HEK293 (cell line): ENCODE results near the gene S1PR5.

Experiments
- CTCF ChIP-seq: fragments of 450-650 bp; formaldehyde crosslinking; IDR thresholded peaks from 2 replicates; pipeline ENCODE4 v1.5.1; 2016; ENCODE audit warnings: missing biosample characterization, missing genetic modification characterization
- HIC1 ChIP-seq: fragments of 450-650 bp; formaldehyde crosslinking; IDR thresholded peaks from 2 replicates; pipeline ENCODE4 v1.5.1; 2016; ENCODE audit warnings: missing biosample characterization, missing genetic modification characterization
- PBX3 ChIP-seq: sonication (generic); formaldehyde crosslinking; IDR thresholded peaks from 2 replicates; pipeline ENCODE4 v1.8.1; 2022; ENCODE audit warnings: mild to moderate bottlenecking, moderate library complexity, missing genetic modification reagents
- ZBTB20 ChIP-seq: fragments of 450-650 bp; formaldehyde crosslinking; IDR thresholded peaks from 2 replicates; pipeline ENCODE4 v1.5.1; 2016; ENCODE audit warnings: missing biosample characterization, missing genetic modification characterization
- ZBTB7A ChIP-seq: fragments of 450-650 bp; formaldehyde crosslinking; IDR thresholded peaks from 2 replicates; pipeline ENCODE4 v1.5.1; 2016; ENCODE audit warnings: low read depth, missing biosample characterization, missing genetic modification characterization
- ZFHX2 ChIP-seq: fragments of 450-650 bp; formaldehyde crosslinking; conservative IDR thresholded peaks from 2 replicates; pipeline ENCODE4 v1.5.1; 2016; ENCODE audit warnings: missing biosample characterization, missing genetic modification characterization
- ZIC2 ChIP-seq: fragments of 450-650 bp; formaldehyde crosslinking; IDR thresholded peaks from 2 replicates; pipeline ENCODE4 v1.5.1; 2016; ENCODE audit warnings: missing biosample characterization, missing genetic modification characterization
- ZNF114 ChIP-seq: fragments of 450-650 bp; formaldehyde crosslinking; IDR thresholded peaks from 2 replicates; pipeline ENCODE4 v1.5.0; 2017; ENCODE audit warnings: missing biosample characterization, missing genetic modification characterization
- ZNF138 ChIP-seq: fragments of 450-650 bp; formaldehyde crosslinking; IDR thresholded peaks from 2 replicates; pipeline ENCODE4 v1.5.1; 2016; ENCODE audit warnings: missing biosample characterization, missing genetic modification characterization, borderline replicate concordance
- ZNF19 ChIP-seq: fragments of 450-650 bp; formaldehyde crosslinking; IDR thresholded peaks from 2 replicates; pipeline ENCODE4; 2016; ENCODE audit warnings: missing biosample characterization, missing genetic modification characterization, low read depth
- ZNF2 ChIP-seq: fragments of 450-650 bp; formaldehyde crosslinking; IDR thresholded peaks from 2 replicates; pipeline ENCODE4 v1.5.1; 2016; ENCODE audit warnings: missing biosample characterization, missing genetic modification characterization
- ZNF266 ChIP-seq: fragments of 450-650 bp; formaldehyde crosslinking; IDR thresholded peaks from 2 replicates; pipeline ENCODE4 v1.5.1; 2016; ENCODE audit warnings: missing biosample characterization, missing genetic modification characterization, low read depth
- ZNF362 ChIP-seq: fragments of 450-650 bp; formaldehyde crosslinking; IDR thresholded peaks from 2 replicates; pipeline ENCODE4 v1.5.1; 2016; ENCODE audit warnings: missing biosample characterization, missing genetic modification characterization
- ZNF48 ChIP-seq: fragments of 450-650 bp; formaldehyde crosslinking; IDR thresholded peaks from 2 replicates; pipeline ENCODE4 v1.5.1; 2016; ENCODE audit warnings: missing biosample characterization, missing genetic modification characterization
- ZNF560 ChIP-seq: fragments of 450-650 bp; formaldehyde crosslinking; IDR thresholded peaks from 2 replicates; pipeline ENCODE4 v1.5.1; 2017; ENCODE audit warnings: missing biosample characterization, missing genetic modification characterization, borderline replicate concordance
- ZNF561 ChIP-seq: fragments of 450-650 bp; IDR thresholded peaks from 2 replicates; pipeline ENCODE4 v1.5.1; 2018; ENCODE audit warnings: missing biosample characterization, missing genetic modification characterization, borderline replicate concordance
- ZNF707 ChIP-seq: fragments of 450-650 bp; formaldehyde crosslinking; IDR thresholded peaks from 2 replicates; pipeline ENCODE4 v1.5.1; 2016; ENCODE audit warnings: missing biosample characterization, missing genetic modification characterization
- ZNF837 ChIP-seq: fragments of 450-650 bp; formaldehyde crosslinking; IDR thresholded peaks from 2 replicates; pipeline ENCODE4 v1.5.1; 2016; ENCODE audit warnings: missing biosample characterization, missing genetic modification characterization
- TF ChIP-seq, protein P1 (sequence below): fragments of 450-650 bp; formaldehyde crosslinking; IDR thresholded peaks from 2 replicates; pipeline ENCODE4 v1.5.1; 2016; ENCODE audit warnings: missing biosample characterization, missing genetic modification characterization

The S1PR5 gene

GRCh38 chr19:10503002-10503789 lies 14.1 kb downstream of the S1PR5 start, which contains the start of gene KEAP1 (continued):
- TF ChIP-seq HIC1 (tag by site-specific recombination) (peak; percentile 45; the same call in 1 of the 2 replicates), ZNF560 (no peak), ZIC2 (tag by site-specific recombination) (peak; percentile 65), CTCF (tag by site-specific recombination) (no peak), ZBTB7A (tag by site-specific recombination) (no peak), ZNF2 (tag by site-specific recombination) (peak; percentile 39; the same call in 1 of the 2 replicates), ZNF837 (tag by site-specific recombination) (no peak), ZBTB20 (peak; percentile 55; the same call in 1 of the 2 replicates), ZFHX2 (peak; percentile 3; the same call in 1 of the 2 replicates), ZNF114 (tag by site-specific recombination) (no peak), ZNF48 (tag by site-specific recombination) (no peak), ZNF19 (tag by site-specific recombination) (no peak), ZNF362 (tag by site-specific recombination) (no peak), ZNF561 (tag by site-specific recombination) (no peak), ZNF138 (tag by site-specific recombination) (no peak), ZNF707 (tag by site-specific recombination) (no peak), PBX3 (no peak), ZNF266 (no peak)
- TF ChIP-seq, protein P1, sequence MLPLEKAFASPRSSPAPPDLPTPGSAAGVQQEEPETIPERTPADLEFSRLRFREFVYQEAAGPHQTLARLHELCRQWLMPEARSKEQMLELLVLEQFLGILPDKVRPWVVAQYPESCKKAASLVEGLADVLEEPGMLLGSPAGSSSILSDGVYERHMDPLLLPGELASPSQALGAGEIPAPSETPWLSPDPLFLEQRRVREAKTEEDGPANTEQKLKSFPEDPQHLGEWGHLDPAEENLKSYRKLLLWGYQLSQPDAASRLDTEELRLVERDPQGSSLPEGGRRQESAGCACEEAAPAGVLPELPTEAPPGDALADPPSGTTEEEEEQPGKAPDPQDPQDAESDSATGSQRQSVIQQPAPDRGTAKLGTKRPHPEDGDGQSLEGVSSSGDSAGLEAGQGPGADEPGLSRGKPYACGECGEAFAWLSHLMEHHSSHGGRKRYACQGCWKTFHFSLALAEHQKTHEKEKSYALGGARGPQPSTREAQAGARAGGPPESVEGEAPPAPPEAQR (tag by site-specific recombination) = 0 out of 2 replicates have a peak, but pooled peaks have one; percentile 37
